GM23248 (cell line): ENCODE measurements around the gene PRKX.
"Not testable (repeated sequence)": the region's sequence is repeated elsewhere in the genome, so short reads cannot be mapped to it uniquely, and the experiment has no call there.

ENCODE experiments used
- EZH2 ChIP-seq: fragments of 200-600 bp; sonication (generic); IDR thresholded peaks from 2 replicates; pipeline ENCODE4 v1.6.1; 2018; ENCODE audit warnings: antibody characterized with exemption, mild to moderate bottlenecking; ENCODE audit not compliant: insufficient read depth, poor library complexity, severe bottlenecking
- EZH2phosphoT487 ChIP-seq: fragments of 200-600 bp; sonication (generic); IDR thresholded peaks from 2 replicates; pipeline ENCODE4 v1.6.1; 2018; ENCODE audit warnings: antibody characterized with exemption, moderate library complexity, mild to moderate bottlenecking, low read depth; ENCODE audit not compliant: insufficient read depth

DNA sequence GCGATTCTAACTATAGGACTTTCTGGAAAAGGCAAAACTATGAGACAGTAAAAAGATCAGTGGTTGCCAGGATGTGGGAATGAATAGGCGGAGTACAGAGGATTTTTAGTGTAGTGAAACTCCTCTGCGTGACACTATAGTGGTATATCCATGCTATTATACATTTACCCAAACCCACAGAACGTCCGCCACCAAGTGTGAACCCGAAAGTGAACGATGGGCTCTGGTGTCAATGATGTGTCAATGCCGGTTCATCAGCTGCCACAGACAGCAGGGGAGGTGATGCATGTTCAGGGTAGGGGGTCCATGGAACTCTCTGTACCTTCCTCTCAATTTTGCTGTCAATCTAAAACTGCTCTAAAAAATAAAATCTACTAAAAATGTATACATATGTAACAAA lies 27.5 kb upstream of the PRKX start:
- not testable (repeated sequence) for TF ChIP-seq EZH2phosphoT487, EZH2
